Mesendoderm (in vitro differentiated cells): ENCODE data around the gene GIT1.

Experiments
- DNase-seq: peaks from one replicate; pipeline ENCODE4 v3.0.0; 2013
- H2AK5ac ChIP-seq: 2 replicates; pipeline ENCODE4 v1.6.1; 2013; ENCODE audit warnings: low read length, inconsistent platforms
- H2BK120ac ChIP-seq: 2 replicates; pipeline ENCODE4 v1.6.1; 2013; ENCODE audit warnings: low read depth, mild to moderate bottlenecking, low read length, moderate library complexity, mixed read lengths
- H2BK15ac ChIP-seq: replicated peaks from 2 replicates; pipeline ENCODE4 v1.6.1; 2013; ENCODE audit warnings: low read depth, mild to moderate bottlenecking, moderate library complexity
- H2BK5ac ChIP-seq: 2 replicates; pipeline ENCODE4 v1.6.1; 2013; ENCODE audit warnings: low read length, inconsistent platforms
- H3K18ac ChIP-seq: 2 replicates; pipeline ENCODE4 v1.6.1; 2013; ENCODE audit warnings: mild to moderate bottlenecking, low read length, mixed read lengths
- H3K23ac ChIP-seq: one replicate; pipeline ENCODE4 v1.6.1; 2013; ENCODE audit warnings: low read length
- H3K27ac ChIP-seq: 2 replicates; pipeline ENCODE4 v1.5.1; 2013; ENCODE audit warnings: low read depth, mild to moderate bottlenecking, inconsistent platforms, low read length, moderate library complexity
- H3K27me3 ChIP-seq: 2 replicates; pipeline ENCODE4 v1.6.1; 2013; ENCODE audit warnings: low read length, control low read depth, mild to moderate bottlenecking, inconsistent platforms; ENCODE audit not compliant: insufficient read depth, poor library complexity
- H3K36me3 ChIP-seq: 2 replicates; pipeline ENCODE4 v1.6.1; 2013; ENCODE audit warnings: low read length, inconsistent platforms; ENCODE audit not compliant: control insufficient read depth, insufficient read depth
- H3K4ac ChIP-seq: one replicate; pipeline ENCODE4 v1.6.1; 2013; ENCODE audit warnings: low read depth, mild to moderate bottlenecking, low read length, moderate library complexity
- H3K4me1 ChIP-seq: 2 replicates; pipeline ENCODE4 v1.6.1; 2013; ENCODE audit warnings: low read depth, low read length, inconsistent platforms; ENCODE audit not compliant: control insufficient read depth
- H3K4me2 ChIP-seq: 2 replicates; pipeline ENCODE4 v1.6.1; 2013; ENCODE audit warnings: low read length
- H3K4me3 ChIP-seq: 2 replicates; pipeline ENCODE4 v1.5.1; 2013; ENCODE audit warnings: mild to moderate bottlenecking, low read length
- H3K56ac ChIP-seq: one replicate; pipeline ENCODE4 v1.6.1; 2013; ENCODE audit warnings: low read length
- H3K79me1 ChIP-seq: 2 replicates; pipeline ENCODE4 v1.6.1; 2013; ENCODE audit warnings: low read length, inconsistent platforms
- H3K79me2 ChIP-seq: 2 replicates; pipeline ENCODE4 v1.6.1; 2013; ENCODE audit warnings: mild to moderate bottlenecking, low read length; ENCODE audit not compliant: control insufficient read depth, insufficient read depth
- H3K9ac ChIP-seq: 2 replicates; pipeline ENCODE4 v1.6.1; 2013; ENCODE audit warnings: low read length, inconsistent platforms
- H4K5ac ChIP-seq: one replicate; pipeline ENCODE4 v1.6.1; 2013; ENCODE audit warnings: low read length
- H4K8ac ChIP-seq: one replicate; pipeline ENCODE4 v1.6.1; 2013; ENCODE audit warnings: low read depth, mild to moderate bottlenecking, control low read depth, low read length, moderate library complexity
- WGBS: extraction: QIAGEN DNeasy Blood & Tissue Kit; methylation state at CpG from one replicate; pipeline ENCODE4 v1.1.7; 2013; ENCODE audit warnings: low lambda C conversion rate, missing lambda C conversion rate; ENCODE audit not compliant: insufficient coverage; ENCODE audit errors: extremely low coverage; 5-methylcytosine and 5-hydroxymethylcytosine counted together

The GIT1 gene

DNA sequence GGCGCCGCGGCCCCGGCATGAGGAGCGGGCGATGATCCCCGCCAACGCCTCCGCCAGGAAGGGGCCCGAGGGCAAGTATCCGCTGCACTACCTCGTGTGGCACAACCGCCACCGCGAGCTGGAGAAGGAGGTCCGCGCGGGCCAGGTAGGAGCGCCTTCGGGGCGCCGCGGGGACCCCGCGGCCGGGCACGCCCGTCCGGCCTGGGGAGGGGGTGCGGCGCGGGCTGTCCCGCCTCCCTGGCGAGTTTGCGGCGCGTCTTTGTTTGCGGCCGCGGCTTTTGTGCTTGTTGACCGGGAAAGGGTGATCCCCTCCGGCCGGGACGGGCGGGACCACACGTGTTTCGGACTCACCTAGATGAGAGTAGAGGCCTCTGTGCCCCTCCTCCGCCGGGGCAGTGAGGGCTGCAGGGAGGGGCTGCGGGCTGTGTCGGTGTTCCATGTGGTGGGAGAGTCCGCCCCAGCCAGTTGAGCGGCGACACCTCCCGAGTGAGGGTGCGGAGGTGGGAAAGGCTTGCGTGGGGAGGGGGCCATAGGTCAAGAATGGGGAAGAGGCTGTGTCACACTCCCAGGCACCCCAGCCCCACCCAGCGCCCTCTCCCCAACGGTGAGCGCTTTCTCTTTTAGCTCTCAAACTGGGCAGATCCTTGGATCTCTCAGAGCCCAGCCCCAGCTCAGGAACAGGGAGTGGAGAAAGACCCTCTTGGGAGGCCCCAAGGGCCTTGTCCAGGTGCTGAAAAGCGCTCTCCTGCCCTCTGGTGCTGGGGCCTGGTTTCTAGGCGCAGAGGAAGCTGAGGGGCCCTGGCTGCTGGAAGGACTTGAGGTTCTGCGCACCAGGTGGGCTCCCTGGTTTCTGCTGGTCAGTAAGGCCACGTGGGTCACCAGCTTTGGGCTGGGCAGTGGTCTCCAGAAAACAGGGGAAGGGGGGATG lies 4.4 kb upstream of the GIT1 start:
- no peak overlapping the region for H4K5ac ChIP-seq
- DNase-seq, result peak; percentile 87
- no peaks in the 10 kb centered on the region for H3K36me3 ChIP-seq
- H3K9ac ChIP-seq, result peak overlapping the region; percentile 43
- H3K79me1 ChIP-seq, result no peaks in the 10 kb centered on the region
- peaks cover 7% of the 10 kb centered on the region for H3K4me1 ChIP-seq
- no peak overlapping the region for H2AK5ac ChIP-seq
- no peaks in the 10 kb centered on the region for H3K79me2 ChIP-seq
- no peak overlapping the region for H2BK120ac ChIP-seq
- no peaks in the 10 kb centered on the region for H3K27me3 ChIP-seq
- H3K27ac ChIP-seq, result no peak overlapping the region
- no peak overlapping the region for H2BK5ac ChIP-seq
- H3K4me2 ChIP-seq, result peak overlapping the region; percentile 51
- peak overlapping the region; percentile 30 for H3K4me3 ChIP-seq
- H2BK15ac ChIP-seq, result no peak overlapping the region
- WGBS, result no CpG with 5 or more reads among the region's 64 CpGs
- H3K23ac ChIP-seq, result no peak overlapping the region
- H3K18ac ChIP-seq, result no peak overlapping the region
- no peak overlapping the region for H3K4ac ChIP-seq
- no peak overlapping the region for H4K8ac ChIP-seq
- H3K56ac ChIP-seq, result peak overlapping the region; percentile 72

DNA sequence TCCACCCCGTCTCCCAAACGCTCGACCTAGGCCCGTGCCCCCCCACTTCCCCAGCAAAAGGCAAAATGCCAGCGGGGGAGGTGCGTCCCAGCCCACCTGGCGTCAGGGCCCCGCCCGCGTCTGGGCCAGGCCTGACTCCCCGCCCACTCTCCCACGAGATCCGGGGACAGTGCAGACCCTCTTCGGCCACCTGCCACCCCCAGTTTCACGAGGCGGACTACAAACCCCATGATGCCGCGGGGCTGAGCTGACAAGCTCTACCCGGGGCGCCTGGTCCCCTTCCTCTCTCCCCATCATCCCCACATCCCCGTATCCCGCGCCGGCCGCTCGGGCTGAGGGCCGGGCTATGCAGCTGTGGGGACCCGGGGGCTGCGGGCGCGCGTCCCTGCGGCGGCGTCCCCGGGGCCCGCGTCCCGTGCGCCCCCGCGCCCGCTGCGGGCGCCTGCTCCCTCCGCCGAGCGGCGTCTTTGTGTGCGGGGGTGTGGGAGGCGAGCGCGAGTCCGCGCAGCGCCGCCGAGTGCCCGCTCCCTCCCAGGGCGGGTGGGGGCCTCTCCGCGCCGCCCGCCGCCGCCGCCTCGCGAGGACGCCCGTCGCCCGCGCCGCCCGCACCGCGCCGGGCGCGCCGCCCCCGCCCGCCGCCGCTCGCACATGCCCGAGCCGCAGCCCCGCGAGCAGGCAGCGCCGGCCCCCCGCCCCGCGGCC lies 3.6 kb upstream of the GIT1 start, which contains the start of gene ANKRD13B:
Gene ANKRD13B, plus strand, starts transcription at position 283 of the 702 bp plus-strand sequence. CDS start 490 bp downstream, outside the sequence.
- H3K4me2 ChIP-seq, result peak within 1 kb of the TSS; percentile 60
- peak within 1 kb of the TSS; percentile 48 for H3K9ac ChIP-seq
- no peak within 1 kb of the TSS for H3K23ac ChIP-seq
- H3K4ac ChIP-seq, result no peak within 1 kb of the TSS
- no peak for DNase-seq
- no peak within 1 kb of the TSS for H2AK5ac ChIP-seq
- H3K18ac ChIP-seq, result no peak within 1 kb of the TSS
- H3K4me3 ChIP-seq, result peak within 1 kb of the TSS; percentile 46
- peak within 1 kb of the TSS; percentile 72 for H3K56ac ChIP-seq
- no CpG with 5 or more reads among the region's 96 CpGs for WGBS
- no peak within 1 kb of the TSS for H4K8ac ChIP-seq
- H3K4me1 ChIP-seq, result peaks cover 7% of the 10 kb centered on the region
- H3K27ac ChIP-seq, result no peak within 1 kb of the TSS
- H3K36me3 ChIP-seq, result no peaks in the 10 kb centered on the region
- no peak within 1 kb of the TSS for H4K5ac ChIP-seq
- H2BK15ac ChIP-seq, result no peak within 1 kb of the TSS
- H2BK5ac ChIP-seq, result no peak within 1 kb of the TSS
- peaks cover 4% of the 10 kb centered on the region for H3K79me2 ChIP-seq
- no peaks in the 10 kb centered on the region for H3K27me3 ChIP-seq
- no peak within 1 kb of the TSS for H2BK120ac ChIP-seq
- H3K79me1 ChIP-seq, result no peaks in the 10 kb centered on the region

GRCh38 chr17:29591737-29592608 lies 2.5 kb upstream of the GIT1 start:
- peak; percentile 95 for DNase-seq

GRCh38 chr17:29591146-29591736 lies 1.8 kb upstream of the GIT1 start:
- Histone ChIP-seq H3K27me3 (no peaks in the 10 kb centered on the region), H2AK5ac (no peak overlapping the region), H3K56ac (peak overlapping the region; percentile 92), H3K23ac (no peak overlapping the region), H2BK15ac (no peak overlapping the region), H3K4me3 (peak overlapping the region; percentile 80), H3K9ac (peak overlapping the region; percentile 70), H4K8ac (no peak overlapping the region), H3K4me2 (peak overlapping the region; percentile 91), H2BK5ac (no peak overlapping the region), H2BK120ac (no peak overlapping the region), H3K4me1 (peaks cover 1% of the 10 kb centered on the region), H3K4ac (no peak overlapping the region), H3K18ac (no peak overlapping the region), H3K27ac (no peak overlapping the region), H3K79me2 (peaks cover 17% of the 10 kb centered on the region), H3K79me1 (peaks cover 7% of the 10 kb centered on the region), H3K36me3 (no peaks in the 10 kb centered on the region), H4K5ac (no peak overlapping the region)
- DNase-seq, result peak; percentile 92
- whole genome bisulfite sequencing, result no CpG with 5 or more reads among the region's 31 CpGs

More at GRCh38 chr17:29591737-29592608, 2.5 kb upstream of the GIT1 start:
- Histone ChIP-seq H3K18ac (no peak overlapping the region), H2BK15ac (no peak overlapping the region), H3K56ac (peak overlapping the region; percentile 92), H3K79me1 (peaks cover 5% of the 10 kb centered on the region), H3K4me2 (peak overlapping the region; percentile 91), H3K4me3 (peak overlapping the region; percentile 80), H4K5ac (no peak overlapping the region), H2AK5ac (no peak overlapping the region), H3K79me2 (peaks cover 13% of the 10 kb centered on the region), H2BK5ac (no peak overlapping the region), H2BK120ac (no peak overlapping the region), H3K9ac (peak overlapping the region; percentile 70), H3K27ac (no peak overlapping the region), H4K8ac (no peak overlapping the region), H3K4me1 (peaks cover 1% of the 10 kb centered on the region), H3K4ac (no peak overlapping the region), H3K36me3 (no peaks in the 10 kb centered on the region), H3K23ac (no peak overlapping the region), H3K27me3 (no peaks in the 10 kb centered on the region)
- WGBS, result no CpG with 5 or more reads among the region's 25 CpGs
